Neural cell (in vitro differentiated cells): Measurements from ENCODE around the gene SLCO3A1. TPM values are rescaled to one million over a fixed set of nuclear protein-coding genes. Genes with fewer than 3 reads are reported as not detected.
A peak's percentile ranks its signal among the peaks of the same experiment; 100 is the strongest.

Experiments
- H2AFZ ChIP-seq: fragments of 200-600, 300-800 bp; sonication (generic), shearing (Covaris generic); 2 replicates; pipeline ENCODE4 v1.6.0; 2014; ENCODE audit warnings: low read depth, mild to moderate bottlenecking, antibody characterized with exemption, low read length, moderate library complexity
- H3F3A ChIP-seq: fragments of 200-600 bp; shearing (Covaris generic); 2 replicates; pipeline ENCODE4 v1.6.1; 2016; ENCODE audit warnings: mild to moderate bottlenecking, moderate library complexity, mixed read lengths, antibody characterized with exemption, low read length; ENCODE audit not compliant: insufficient read depth, poor library complexity, severe bottlenecking
- H3K27ac ChIP-seq: fragments of 200-600, 300-800 bp; sonication (generic), shearing (Covaris generic); 2 replicates; pipeline ENCODE4 v1.5.1; 2014; ENCODE audit warnings: mild to moderate bottlenecking, low read length, moderate library complexity
- H3K27me3 ChIP-seq: fragments of 300-800, 200-600 bp; sonication (generic), shearing (Covaris generic); 2 replicates; pipeline ENCODE4 v1.6.0; 2014; ENCODE audit warnings: mild to moderate bottlenecking, low read depth, low read length, moderate library complexity; ENCODE audit not compliant: insufficient read depth
- H3K36me3 ChIP-seq: fragments of 300-800, 200-600 bp; sonication (generic), shearing (Covaris generic); 2 replicates; pipeline ENCODE4 v1.5.1; 2014; ENCODE audit warnings: mild to moderate bottlenecking, antibody characterized with exemption, low read length, moderate library complexity; ENCODE audit not compliant: insufficient read depth
- H3K4me2 ChIP-seq: fragments of 300-800, 200-600 bp; sonication (generic), shearing (Covaris generic); 2 replicates; pipeline ENCODE4 v1.6.0; 2014; ENCODE audit warnings: mild to moderate bottlenecking, low read length
- H3K4me3 ChIP-seq: fragments of 300-800, 200-600 bp; sonication (generic), shearing (Covaris generic); 2 replicates; pipeline ENCODE4 v1.5.1; 2014; ENCODE audit warnings: mild to moderate bottlenecking, low read length, moderate library complexity
- H3K79me2 ChIP-seq: fragments of 200-600 bp; shearing (Covaris generic); replicated peaks from 2 replicates; pipeline ENCODE4 v1.6.0; 2014; ENCODE audit warnings: mild to moderate bottlenecking, low read length, moderate library complexity; ENCODE audit not compliant: insufficient read depth
- H3K9ac ChIP-seq: fragments of 300-800, 200-600 bp; sonication (generic), shearing (Covaris generic); 2 replicates; pipeline ENCODE4 v1.6.1; 2016; ENCODE audit warnings: mild to moderate bottlenecking, low read length, mixed read lengths
- H3K9me2 ChIP-seq: fragments of 200-600 bp; shearing (Covaris generic); 2 replicates; pipeline ENCODE4 v1.6.1; 2016; ENCODE audit warnings: mild to moderate bottlenecking, low read length, mixed read lengths; ENCODE audit not compliant: insufficient read depth
- H3K9me3 ChIP-seq: fragments of 200-600, 300-800 bp; sonication (generic), shearing (Covaris generic); 2 replicates; pipeline ENCODE4 v1.6.1; 2016; ENCODE audit warnings: mild to moderate bottlenecking, mixed run types, low read length, moderate library complexity, mixed read lengths
- H4K20me1 ChIP-seq: fragments of 200-600 bp; shearing (Covaris generic); 2 replicates; pipeline ENCODE4 v1.6.1; 2016; ENCODE audit warnings: mild to moderate bottlenecking, mixed run types; ENCODE audit not compliant: insufficient read depth
- EP300 ChIP-seq: fragments of 450-650 bp; conservative IDR thresholded peaks from 2 replicates; pipeline ENCODE4 v1.6.1; 2014; ENCODE audit warnings: antibody characterized with exemption, mild to moderate bottlenecking, moderate library complexity; ENCODE audit not compliant: poor library complexity, severe bottlenecking
- EZH2 ChIP-seq: fragments of 200-600, 300-800 bp; shearing (Covaris generic), sonication (generic); IDR thresholded peaks from 2 replicates; pipeline ENCODE4 v1.6.1; 2014; ENCODE audit warnings: antibody characterized with exemption, low read length, borderline replicate concordance, mild to moderate bottlenecking; ENCODE audit not compliant: insufficient read depth, poor library complexity, severe bottlenecking
- MXI1 ChIP-seq: fragments of 450-650 bp; conservative IDR thresholded peaks from 2 replicates; pipeline ENCODE4 v1.6.1; 2014; ENCODE audit warnings: antibody characterized with exemption, mild to moderate bottlenecking; ENCODE audit not compliant: poor library complexity, severe bottlenecking
- POLR2AphosphoS5 ChIP-seq: IDR thresholded peaks from 2 replicates; pipeline ENCODE4 v1.6.1; 2012
- RAD21 ChIP-seq: fragments of 450-650 bp; conservative IDR thresholded peaks from 2 replicates; pipeline ENCODE4 v1.6.1; 2014; ENCODE audit warnings: antibody characterized with exemption, mild to moderate bottlenecking, moderate library complexity
- SMC3 ChIP-seq: fragments of 450-650 bp; conservative IDR thresholded peaks from 2 replicates; pipeline ENCODE4 v1.6.1; 2014; ENCODE audit warnings: antibody characterized with exemption, mild to moderate bottlenecking, moderate library complexity; ENCODE audit not compliant: poor library complexity
- TAF1 ChIP-seq: IDR thresholded peaks from 2 replicates; pipeline ENCODE4 v1.6.1; 2012; ENCODE audit warnings: low read depth
- polyA plus RNA-seq: library from polyadenylated mRNA; depleted of rRNA; stranded (reverse); fragments of >200 nt; gene quantifications from 2 replicates; pipeline ENCODE4 v1.2.3, GENCODE V29; 2014
- TF ChIP-seq, protein P1 (sequence below): fragments of 450-650 bp; IDR thresholded peaks from 2 replicates; pipeline ENCODE4 v1.5.1; 2014; ENCODE audit warnings: antibody characterized with exemption, mild to moderate bottlenecking, moderate library complexity; ENCODE audit not compliant: poor library complexity, severe bottlenecking
- TF ChIP-seq, protein P2 (sequence below): IDR thresholded peaks from 2 replicates; pipeline ENCODE4 v1.6.1; 2012; ENCODE audit warnings: borderline replicate concordance

The SLCO3A1 gene
- polyA plus RNA-seq, 1 donor from 2014 or later, result 14.2 TPM

GRCh38 chr15:92097474-92098178, 244.1 kb downstream of the SLCO3A1 start:
- no peaks in the 10 kb centered on the region for H3K9me2 ChIP-seq
- H3K36me3 ChIP-seq, result peaks cover 4% of the 10 kb centered on the region
- TF ChIP-seq EZH2, result no peak
- TF ChIP-seq EP300, result peak; percentile 27
- peak; percentile 98 for TF ChIP-seq RAD21
- peak; percentile 52 for TF ChIP-seq MXI1
- TF ChIP-seq, protein P1, sequence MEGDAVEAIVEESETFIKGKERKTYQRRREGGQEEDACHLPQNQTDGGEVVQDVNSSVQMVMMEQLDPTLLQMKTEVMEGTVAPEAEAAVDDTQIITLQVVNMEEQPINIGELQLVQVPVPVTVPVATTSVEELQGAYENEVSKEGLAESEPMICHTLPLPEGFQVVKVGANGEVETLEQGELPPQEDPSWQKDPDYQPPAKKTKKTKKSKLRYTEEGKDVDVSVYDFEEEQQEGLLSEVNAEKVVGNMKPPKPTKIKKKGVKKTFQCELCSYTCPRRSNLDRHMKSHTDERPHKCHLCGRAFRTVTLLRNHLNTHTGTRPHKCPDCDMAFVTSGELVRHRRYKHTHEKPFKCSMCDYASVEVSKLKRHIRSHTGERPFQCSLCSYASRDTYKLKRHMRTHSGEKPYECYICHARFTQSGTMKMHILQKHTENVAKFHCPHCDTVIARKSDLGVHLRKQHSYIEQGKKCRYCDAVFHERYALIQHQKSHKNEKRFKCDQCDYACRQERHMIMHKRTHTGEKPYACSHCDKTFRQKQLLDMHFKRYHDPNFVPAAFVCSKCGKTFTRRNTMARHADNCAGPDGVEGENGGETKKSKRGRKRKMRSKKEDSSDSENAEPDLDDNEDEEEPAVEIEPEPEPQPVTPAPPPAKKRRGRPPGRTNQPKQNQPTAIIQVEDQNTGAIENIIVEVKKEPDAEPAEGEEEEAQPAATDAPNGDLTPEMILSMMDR, result peak; percentile 97
- no peak for TF ChIP-seq TAF1
- TF ChIP-seq POLR2AphosphoS5, result peak; percentile 21
- TF ChIP-seq, protein P2, sequence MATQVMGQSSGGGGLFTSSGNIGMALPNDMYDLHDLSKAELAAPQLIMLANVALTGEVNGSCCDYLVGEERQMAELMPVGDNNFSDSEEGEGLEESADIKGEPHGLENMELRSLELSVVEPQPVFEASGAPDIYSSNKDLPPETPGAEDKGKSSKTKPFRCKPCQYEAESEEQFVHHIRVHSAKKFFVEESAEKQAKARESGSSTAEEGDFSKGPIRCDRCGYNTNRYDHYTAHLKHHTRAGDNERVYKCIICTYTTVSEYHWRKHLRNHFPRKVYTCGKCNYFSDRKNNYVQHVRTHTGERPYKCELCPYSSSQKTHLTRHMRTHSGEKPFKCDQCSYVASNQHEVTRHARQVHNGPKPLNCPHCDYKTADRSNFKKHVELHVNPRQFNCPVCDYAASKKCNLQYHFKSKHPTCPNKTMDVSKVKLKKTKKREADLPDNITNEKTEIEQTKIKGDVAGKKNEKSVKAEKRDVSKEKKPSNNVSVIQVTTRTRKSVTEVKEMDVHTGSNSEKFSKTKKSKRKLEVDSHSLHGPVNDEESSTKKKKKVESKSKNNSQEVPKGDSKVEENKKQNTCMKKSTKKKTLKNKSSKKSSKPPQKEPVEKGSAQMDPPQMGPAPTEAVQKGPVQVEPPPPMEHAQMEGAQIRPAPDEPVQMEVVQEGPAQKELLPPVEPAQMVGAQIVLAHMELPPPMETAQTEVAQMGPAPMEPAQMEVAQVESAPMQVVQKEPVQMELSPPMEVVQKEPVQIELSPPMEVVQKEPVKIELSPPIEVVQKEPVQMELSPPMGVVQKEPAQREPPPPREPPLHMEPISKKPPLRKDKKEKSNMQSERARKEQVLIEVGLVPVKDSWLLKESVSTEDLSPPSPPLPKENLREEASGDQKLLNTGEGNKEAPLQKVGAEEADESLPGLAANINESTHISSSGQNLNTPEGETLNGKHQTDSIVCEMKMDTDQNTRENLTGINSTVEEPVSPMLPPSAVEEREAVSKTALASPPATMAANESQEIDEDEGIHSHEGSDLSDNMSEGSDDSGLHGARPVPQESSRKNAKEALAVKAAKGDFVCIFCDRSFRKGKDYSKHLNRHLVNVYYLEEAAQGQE, result no peak
- peak; percentile 97 for TF ChIP-seq SMC3
- no peaks in the 10 kb centered on the region for H4K20me1 ChIP-seq
- H2AFZ ChIP-seq, result peak overlapping the region; percentile 93
- no peaks in the 10 kb centered on the region for H3K27me3 ChIP-seq
- no peak overlapping the region for H3K4me2 ChIP-seq
- peaks cover 9% of the 10 kb centered on the region for H3K79me2 ChIP-seq
- peak overlapping the region; percentile 55 for H3K9ac ChIP-seq
- peak overlapping the region; percentile 49 for H3K4me3 ChIP-seq
- peak overlapping the region; percentile 58 for H3K27ac ChIP-seq
- no peaks in the 10 kb centered on the region for H3F3A ChIP-seq
- no peaks in the 10 kb centered on the region for H3K9me3 ChIP-seq

- Histone ChIP-seq H3K9ac (no peak overlapping the region), H3K9me2 (no peaks in the 10 kb centered on the region), H3K4me2 (no peak overlapping the region), H3K36me3 (peaks cover 4% of the 10 kb centered on the region), H2AFZ (no peak overlapping the region), H3K27me3 (no peaks in the 10 kb centered on the region), H3K79me2 (peaks cover 5% of the 10 kb centered on the region), H3K4me3 (no peak overlapping the region), H3K9me3 (no peaks in the 10 kb centered on the region), H4K20me1 (no peaks in the 10 kb centered on the region), H3K27ac (no peak overlapping the region), H3F3A (no peaks in the 10 kb centered on the region)
- TF ChIP-seq RAD21 (no peak), EP300 (no peak), SMC3 (no peak), MXI1 (no peak), EZH2 (no peak), POLR2AphosphoS5 (no peak), TAF1 (no peak)
- TF ChIP-seq, protein P1, result no peak
- TF ChIP-seq, protein P2, result no peak
Observed at GRCh38 chr15:92098869-92099268, 245.4 kb downstream of the SLCO3A1 start.
